Measurements from ENCODE around the gene GSG1L2.

Gene GSG1L2

GRCh38 chr17:9817086-9817485, 4.8 kb downstream of the GSG1L2 start:
- no peak overlapping the region for H3K4me3 ChIP-seq (ENCODE audit: low read depth, low read length)
- TF ChIP-seq, protein P1, sequence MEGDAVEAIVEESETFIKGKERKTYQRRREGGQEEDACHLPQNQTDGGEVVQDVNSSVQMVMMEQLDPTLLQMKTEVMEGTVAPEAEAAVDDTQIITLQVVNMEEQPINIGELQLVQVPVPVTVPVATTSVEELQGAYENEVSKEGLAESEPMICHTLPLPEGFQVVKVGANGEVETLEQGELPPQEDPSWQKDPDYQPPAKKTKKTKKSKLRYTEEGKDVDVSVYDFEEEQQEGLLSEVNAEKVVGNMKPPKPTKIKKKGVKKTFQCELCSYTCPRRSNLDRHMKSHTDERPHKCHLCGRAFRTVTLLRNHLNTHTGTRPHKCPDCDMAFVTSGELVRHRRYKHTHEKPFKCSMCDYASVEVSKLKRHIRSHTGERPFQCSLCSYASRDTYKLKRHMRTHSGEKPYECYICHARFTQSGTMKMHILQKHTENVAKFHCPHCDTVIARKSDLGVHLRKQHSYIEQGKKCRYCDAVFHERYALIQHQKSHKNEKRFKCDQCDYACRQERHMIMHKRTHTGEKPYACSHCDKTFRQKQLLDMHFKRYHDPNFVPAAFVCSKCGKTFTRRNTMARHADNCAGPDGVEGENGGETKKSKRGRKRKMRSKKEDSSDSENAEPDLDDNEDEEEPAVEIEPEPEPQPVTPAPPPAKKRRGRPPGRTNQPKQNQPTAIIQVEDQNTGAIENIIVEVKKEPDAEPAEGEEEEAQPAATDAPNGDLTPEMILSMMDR (IDR thresholded peaks at IDR 0.05; ENCODE audit: borderline replicate concordance, insufficient read depth, low read depth, low read length), result no peak

DNA sequence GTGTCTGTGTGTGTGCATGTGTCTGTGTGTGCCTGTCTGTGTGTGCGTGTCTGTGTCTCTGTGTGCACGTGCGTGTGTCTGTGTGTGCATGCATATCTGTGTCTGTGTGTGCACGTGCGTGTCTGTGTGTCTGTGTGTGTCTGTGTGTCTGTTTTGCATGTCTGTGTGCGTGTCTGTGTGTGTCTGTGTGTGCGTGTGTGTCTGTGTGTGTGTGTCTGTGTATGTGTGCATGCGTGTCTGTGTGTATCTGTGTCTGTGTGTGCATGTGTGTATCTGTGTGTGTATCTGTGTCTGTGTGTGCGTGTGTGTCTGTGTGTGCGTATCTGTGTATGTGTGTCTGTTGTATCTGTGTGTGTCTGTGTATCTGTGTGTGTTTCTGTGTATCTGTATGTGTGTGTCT, 5.4 kb downstream of the GSG1L2 start:
- TF ChIP-seq, protein P1 (IDR thresholded peaks at IDR 0.05; ENCODE audit: borderline replicate concordance, insufficient read depth, low read depth, low read length), result no peak

DNA sequence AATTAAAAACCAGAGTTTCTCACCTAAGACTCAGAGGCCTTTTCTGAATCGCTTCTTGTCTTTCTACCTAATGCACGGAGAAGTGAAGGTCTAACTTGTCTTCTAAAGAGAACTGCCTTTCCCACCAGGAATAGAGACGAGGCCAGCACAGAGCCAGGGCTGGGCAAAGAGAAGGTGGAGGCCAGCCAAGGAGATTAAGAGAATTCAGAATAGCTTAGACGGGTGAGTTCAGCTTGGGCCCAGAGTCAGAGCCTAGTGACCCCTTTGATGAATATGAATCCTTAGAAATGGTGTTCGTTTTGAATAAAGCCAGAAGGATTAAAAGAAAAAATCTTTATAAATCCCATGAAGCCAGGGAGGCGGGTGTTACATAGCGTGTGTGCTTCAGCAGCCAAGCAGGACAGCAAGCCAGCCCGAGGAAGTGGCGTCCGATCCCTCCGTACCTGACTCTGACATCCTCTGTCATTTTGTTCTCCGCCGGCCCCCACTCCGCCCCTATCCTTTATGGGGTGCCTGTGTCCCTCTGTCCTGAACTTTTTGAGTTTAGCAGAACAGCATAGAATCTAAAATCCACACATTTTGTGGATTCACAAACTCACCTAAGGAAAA, 7.4 kb downstream of the GSG1L2 start:
- TF ChIP-seq, protein P1 (IDR thresholded peaks at IDR 0.05; ENCODE audit: borderline replicate concordance, insufficient read depth, low read depth, low read length), result no peak
- no peak overlapping the region for H3K4me3 ChIP-seq (ENCODE audit: low read depth, low read length)

More for the DNA sequence above, 5.4 kb downstream of the GSG1L2 start:
- H3K4me3 ChIP-seq (ENCODE audit: low read depth, low read length), result no peak overlapping the region

- TF ChIP-seq, protein P1 (IDR thresholded peaks at IDR 0.05; ENCODE audit: borderline replicate concordance, insufficient read depth, low read depth, low read length), result no peak
- no peak overlapping the region for H3K4me3 ChIP-seq (ENCODE audit: low read depth, low read length)
These were observed 8.7 kb downstream of the GSG1L2 start for GRCh38 chr17:9813166-9813565.

GRCh38 chr17:9811537-9811936, 10.3 kb downstream of the GSG1L2 start:
- TF ChIP-seq, protein P1 (IDR thresholded peaks at IDR 0.05; ENCODE audit: borderline replicate concordance, insufficient read depth, low read depth, low read length), result no peak
- no peak overlapping the region for H3K4me3 ChIP-seq (ENCODE audit: low read depth, low read length)

DNA sequence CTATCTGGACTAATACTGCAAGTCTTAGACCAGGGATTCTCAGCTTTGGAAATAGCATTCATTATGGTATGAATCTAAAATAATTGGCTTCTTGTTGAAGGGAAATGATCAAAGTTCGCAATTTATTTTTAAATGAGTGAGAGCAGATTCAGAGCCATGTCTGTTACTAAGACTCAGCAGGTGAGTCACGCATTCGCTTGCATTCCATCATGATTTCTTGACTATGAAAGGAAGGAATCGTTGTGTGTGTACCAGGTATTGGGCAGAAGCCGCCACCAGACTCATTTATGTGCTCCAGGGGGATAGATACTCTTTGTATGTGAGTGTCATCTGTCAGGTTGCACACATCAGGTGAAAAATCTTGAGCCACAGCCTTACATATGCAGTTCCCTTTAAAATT, 10.8 kb downstream of the GSG1L2 start:
- TF ChIP-seq, protein P1 (IDR thresholded peaks at IDR 0.05; ENCODE audit: borderline replicate concordance, insufficient read depth, low read depth, low read length), result no peak
- H3K4me3 ChIP-seq (ENCODE audit: low read depth, low read length), result no peak overlapping the region

GRCh38 chr17:9810100-9810949, 11.6 kb downstream of the GSG1L2 start:
- no peak overlapping the region for H3K4me3 ChIP-seq (ENCODE audit: low read depth, low read length)
- TF ChIP-seq, protein P1 (IDR thresholded peaks at IDR 0.05; ENCODE audit: borderline replicate concordance, insufficient read depth, low read depth, low read length), result no peak
